ENCODE data around the gene NSMCE4A.
"Not testable (repeated sequence)": the region's sequence is repeated elsewhere in the genome, so short reads cannot be mapped to it uniquely, and the experiment has no call there.

Gene NSMCE4A

DNA sequence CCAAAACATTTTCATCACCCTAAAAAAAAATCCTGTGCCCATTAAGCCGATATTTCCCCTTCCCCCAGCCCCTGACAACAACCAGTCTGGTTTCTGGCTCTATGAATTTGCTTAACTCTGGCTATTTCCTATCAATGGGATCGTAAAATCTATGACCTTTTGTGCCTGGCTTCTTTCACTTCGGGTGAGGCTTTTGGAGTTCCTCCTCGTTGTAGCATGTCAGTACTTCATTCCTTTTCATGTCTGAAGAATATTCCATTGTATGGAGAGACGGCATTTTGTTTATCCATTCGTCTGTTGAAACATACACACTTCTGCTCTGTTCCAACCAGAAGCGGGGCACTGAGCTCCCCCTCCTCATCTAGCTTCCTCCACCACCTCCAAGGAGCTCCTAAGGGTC lies 43.5 kb upstream of the NSMCE4A start:
- Histone ChIP-seq H3K4ac (ENCODE audit: low read depth in 1 of 2, low read length in 2 of 2) (no peak overlapping the region), H3K36me3 (ENCODE audit: control insufficient read depth in 1 of 2, insufficient read depth in 2 of 2, low read depth in 1 of 2, low read length in 2 of 2) (no peaks in the 10 kb centered on the region), H3K14ac (ENCODE audit: low read length in 2 of 2) (no peak overlapping the region), H3K4me2 (ENCODE audit: low read length, poor library complexity, severe bottlenecking) (no peak overlapping the region), H2AFZ (ENCODE audit: low read depth, low read length) (peak overlapping the region; percentile 53), H4K8ac (ENCODE audit: low read length) (no peak overlapping the region), H2BK15ac (ENCODE audit: low read depth, poor library complexity, severe bottlenecking) (no peak overlapping the region), H3K27me3 (ENCODE audit: control insufficient read depth in 1 of 2, insufficient read depth in 1 of 2, low read length in 2 of 2) (peaks cover 7 to 14% of the 10 kb centered on the region in 2 experiments), H3K9ac (ENCODE audit: low read length) (no peak overlapping the region), H2AK5ac (ENCODE audit: low read length, severe bottlenecking) (no peak overlapping the region), H4K91ac (ENCODE audit: low read length) (no peak overlapping the region), H3K4me1 (ENCODE audit: control insufficient read depth, insufficient read depth, low read depth, low read length) (peaks cover 3% of the 10 kb centered on the region), H2BK5ac (ENCODE audit: low read depth, low read length, poor library complexity, severe bottlenecking) (no peak overlapping the region), H3K79me1 (replicated peaks; ENCODE audit: low read length, poor library complexity, severe bottlenecking) (no peaks in the 10 kb centered on the region), H3K23ac (ENCODE audit: low read length in 2 of 2) (no peak overlapping the region), H3K4me3 (ENCODE audit: insufficient read depth in 1 of 2, low read depth in 1 of 2, low read length in 2 of 2) (no peak overlapping the region), H2BK120ac (ENCODE audit: low read depth, low read length) (no peak overlapping the region), H3K18ac (ENCODE audit: low read depth in 1 of 2, low read length in 2 of 2) (no peak overlapping the region), H3K27ac (ENCODE audit: low read length, poor library complexity, severe bottlenecking) (no peak overlapping the region), H2BK12ac (ENCODE audit: low read length in 2 of 2) (no peak overlapping the region), H3K9me3 (ENCODE audit: control insufficient read depth, low read length) (no peaks in the 10 kb centered on the region)
- DNase-seq: no peak
- 6% methylated on average over 7 of the region's 7 CpGs for WGBS

DNA sequence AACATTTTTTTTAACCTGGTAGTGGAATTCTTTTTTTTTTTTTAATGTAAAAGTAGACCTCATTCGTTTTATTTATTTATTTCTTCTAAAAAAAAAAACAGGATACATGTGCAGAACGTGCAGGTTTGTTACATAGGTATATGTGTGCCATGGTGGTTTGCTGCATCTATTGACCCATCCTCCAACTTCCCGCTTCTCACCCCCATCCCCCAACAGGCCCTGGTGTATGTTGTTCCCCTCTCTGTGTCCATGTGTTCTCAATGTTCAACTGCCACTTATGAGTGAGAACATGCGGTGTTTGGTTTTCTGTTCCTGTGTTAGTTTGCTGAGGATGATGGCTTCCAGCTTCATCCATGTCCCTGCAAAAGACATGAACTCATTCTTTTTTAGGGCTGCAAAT lies 42.9 kb upstream of the NSMCE4A start:
- H3K14ac ChIP-seq (ENCODE audit: low read length in 2 of 2); H3K4me3 ChIP-seq (ENCODE audit: insufficient read depth in 1 of 2, low read depth in 1 of 2, low read length in 2 of 2); H3K9me3 ChIP-seq (ENCODE audit: control insufficient read depth, low read length); H3K79me1 ChIP-seq (replicated peaks; ENCODE audit: low read length, poor library complexity, severe bottlenecking); H2BK12ac ChIP-seq (ENCODE audit: low read length in 2 of 2); H4K91ac ChIP-seq (ENCODE audit: low read length); H2AK5ac ChIP-seq (ENCODE audit: low read length, severe bottlenecking); H3K4me2 ChIP-seq (ENCODE audit: low read length, poor library complexity, severe bottlenecking); H3K4ac ChIP-seq (ENCODE audit: low read depth in 1 of 2, low read length in 2 of 2); H4K8ac ChIP-seq (ENCODE audit: low read length); H2BK5ac ChIP-seq (ENCODE audit: low read depth, low read length, poor library complexity, severe bottlenecking); H2AFZ ChIP-seq (ENCODE audit: low read depth, low read length); H2BK120ac ChIP-seq (ENCODE audit: low read depth, low read length); DNase-seq; H3K23ac ChIP-seq (ENCODE audit: low read length in 2 of 2); H3K27ac ChIP-seq (ENCODE audit: low read length, poor library complexity, severe bottlenecking); H2BK15ac ChIP-seq (ENCODE audit: low read depth, poor library complexity, severe bottlenecking); H3K18ac ChIP-seq (ENCODE audit: low read depth in 1 of 2, low read length in 2 of 2); H3K36me3 ChIP-seq (ENCODE audit: control insufficient read depth in 1 of 2, insufficient read depth in 2 of 2, low read depth in 1 of 2, low read length in 2 of 2); H3K4me1 ChIP-seq (ENCODE audit: control insufficient read depth, insufficient read depth, low read depth, low read length); H3K9ac ChIP-seq (ENCODE audit: low read length): not testable (repeated sequence)
- H3K27me3 ChIP-seq (ENCODE audit: control insufficient read depth in 1 of 2, insufficient read depth in 1 of 2, low read length in 2 of 2): peaks cover 12 to 14% of the 10 kb centered on the region in 2 experiments
- no CpG with 5 or more reads among the region's 4 CpGs for WGBS

GRCh38 chr10:122014652-122015248 lies 39.7 kb upstream of the NSMCE4A start:
- WGBS: 86% methylated on average over 3 of the region's 3 CpGs

DNA sequence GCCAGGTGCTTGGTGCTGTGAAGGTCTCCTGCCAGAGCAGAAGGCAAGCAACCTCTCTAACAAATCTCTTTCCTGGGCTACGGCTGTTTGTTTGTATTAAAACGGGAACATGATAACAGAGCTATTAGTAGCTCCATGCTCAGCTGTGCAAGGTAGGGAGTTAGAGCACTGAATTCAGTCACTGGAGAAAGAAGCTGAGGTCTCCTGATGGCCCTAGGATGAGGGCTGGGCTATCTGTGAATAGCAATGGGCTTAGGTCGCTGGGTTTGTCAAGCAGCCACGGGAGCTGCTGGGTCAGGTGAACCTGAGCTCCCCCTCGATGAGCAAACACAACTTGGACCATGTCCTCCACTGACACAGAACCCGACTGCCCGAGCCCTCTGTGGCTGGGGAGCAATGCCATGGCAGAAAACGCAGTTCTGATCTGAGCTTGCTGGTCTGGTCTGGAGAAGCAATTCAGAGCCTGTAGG lies 38.3 kb upstream of the NSMCE4A start:
- Histone ChIP-seq H2BK15ac (ENCODE audit: low read depth, poor library complexity, severe bottlenecking) (no peak overlapping the region), H3K79me1 (replicated peaks; ENCODE audit: low read length, poor library complexity, severe bottlenecking) (no peaks in the 10 kb centered on the region), H3K9ac (ENCODE audit: low read length) (no peak overlapping the region), H2BK5ac (ENCODE audit: low read depth, low read length, poor library complexity, severe bottlenecking) (no peak overlapping the region), H3K4me2 (ENCODE audit: low read length, poor library complexity, severe bottlenecking) (no peak overlapping the region), H3K4ac (ENCODE audit: low read depth in 1 of 2, low read length in 2 of 2) (no peak overlapping the region), H4K8ac (ENCODE audit: low read length) (no peak overlapping the region), H3K4me1 (ENCODE audit: control insufficient read depth, insufficient read depth, low read depth, low read length) (no peaks in the 10 kb centered on the region), H2AFZ (ENCODE audit: low read depth, low read length) (no peak overlapping the region), H3K4me3 (ENCODE audit: insufficient read depth in 1 of 2, low read depth in 1 of 2, low read length in 2 of 2) (no peak overlapping the region), H3K9me3 (ENCODE audit: control insufficient read depth, low read length) (peaks cover 6% of the 10 kb centered on the region), H2BK120ac (ENCODE audit: low read depth, low read length) (no peak overlapping the region), H3K36me3 (ENCODE audit: control insufficient read depth in 1 of 2, insufficient read depth in 2 of 2, low read depth in 1 of 2, low read length in 2 of 2) (no peaks in the 10 kb centered on the region), H3K27me3 (ENCODE audit: control insufficient read depth in 1 of 2, insufficient read depth in 1 of 2, low read length in 2 of 2) (peaks cover 0 to 16% of the 10 kb centered on the region in 2 experiments), H3K27ac (ENCODE audit: low read length, poor library complexity, severe bottlenecking) (no peak overlapping the region), H2AK5ac (ENCODE audit: low read length, severe bottlenecking) (no peak overlapping the region), H3K14ac (ENCODE audit: low read length in 2 of 2) (no peak overlapping the region), H3K18ac (ENCODE audit: low read depth in 1 of 2, low read length in 2 of 2) (no peak overlapping the region), H4K91ac (ENCODE audit: low read length) (no peak overlapping the region), H2BK12ac (ENCODE audit: low read length in 2 of 2) (no peak overlapping the region), H3K23ac (ENCODE audit: low read length in 2 of 2) (no peak overlapping the region)
- no peak for DNase-seq
- WGBS: 69% methylated on average over 8 of the region's 8 CpGs

More at GRCh38 chr10:122014652-122015248, 39.7 kb upstream of the NSMCE4A start:
- Histone ChIP-seq H3K9ac (ENCODE audit: low read length) (no peak overlapping the region), H3K4me3 (ENCODE audit: insufficient read depth in 1 of 2, low read depth in 1 of 2, low read length in 2 of 2) (no peak overlapping the region), H2BK15ac (ENCODE audit: low read depth, poor library complexity, severe bottlenecking) (no peak overlapping the region), H3K4ac (ENCODE audit: low read depth in 1 of 2, low read length in 2 of 2) (no peak overlapping the region), H2BK120ac (ENCODE audit: low read depth, low read length) (no peak overlapping the region), H3K36me3 (ENCODE audit: control insufficient read depth in 1 of 2, insufficient read depth in 2 of 2, low read depth in 1 of 2, low read length in 2 of 2) (no peaks in the 10 kb centered on the region), H3K9me3 (ENCODE audit: control insufficient read depth, low read length) (peaks cover 6% of the 10 kb centered on the region), H3K4me1 (ENCODE audit: control insufficient read depth, insufficient read depth, low read depth, low read length) (peaks cover 3% of the 10 kb centered on the region), H2BK5ac (ENCODE audit: low read depth, low read length, poor library complexity, severe bottlenecking) (no peak overlapping the region), H4K91ac (ENCODE audit: low read length) (peak overlapping the region; percentile 18), H2AFZ (ENCODE audit: low read depth, low read length) (no peak overlapping the region), H3K79me1 (replicated peaks; ENCODE audit: low read length, poor library complexity, severe bottlenecking) (no peaks in the 10 kb centered on the region), H3K27me3 (ENCODE audit: control insufficient read depth in 1 of 2, insufficient read depth in 1 of 2, low read length in 2 of 2) (peaks cover 13 to 16% of the 10 kb centered on the region in 2 experiments), H3K23ac (ENCODE audit: low read length in 2 of 2) (no peak overlapping the region), H3K27ac (ENCODE audit: low read length, poor library complexity, severe bottlenecking) (no peak overlapping the region), H3K4me2 (ENCODE audit: low read length, poor library complexity, severe bottlenecking) (no peak overlapping the region), H2AK5ac (ENCODE audit: low read length, severe bottlenecking) (no peak overlapping the region), H3K18ac (ENCODE audit: low read depth in 1 of 2, low read length in 2 of 2) (no peak overlapping the region), H3K14ac (ENCODE audit: low read length in 2 of 2) (no peak overlapping the region), H4K8ac (ENCODE audit: low read length) (no peak overlapping the region), H2BK12ac (ENCODE audit: low read length in 2 of 2) (no peak overlapping the region)
- no peak for DNase-seq
